Measurements from ENCODE around the gene FAM193B.

The FAM193B gene

DNA sequence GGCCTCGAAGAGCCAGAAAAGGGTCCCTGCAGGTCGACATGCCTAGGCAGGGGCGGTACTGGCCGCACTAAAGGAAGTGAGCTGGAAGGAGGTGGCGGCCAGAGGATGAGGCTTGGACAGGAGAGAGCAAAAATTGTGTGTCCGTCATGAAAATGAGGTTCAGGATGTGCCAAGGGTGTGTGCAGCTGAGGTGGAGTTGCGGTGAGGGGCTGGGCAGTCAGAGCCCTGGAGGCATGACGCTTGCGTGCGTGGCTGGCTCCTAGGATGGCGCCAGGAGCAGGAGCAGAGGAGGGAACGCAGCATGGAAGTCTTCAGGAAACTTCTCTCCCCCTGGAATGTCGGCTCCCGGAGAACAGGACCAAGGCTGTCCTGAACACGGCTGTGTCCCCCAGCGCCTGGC is 51.5 kb downstream of the FAM193B start:
- no peak for DNase-seq (ENCODE audit: low spot score)
- TF ChIP-seq, protein P1, sequence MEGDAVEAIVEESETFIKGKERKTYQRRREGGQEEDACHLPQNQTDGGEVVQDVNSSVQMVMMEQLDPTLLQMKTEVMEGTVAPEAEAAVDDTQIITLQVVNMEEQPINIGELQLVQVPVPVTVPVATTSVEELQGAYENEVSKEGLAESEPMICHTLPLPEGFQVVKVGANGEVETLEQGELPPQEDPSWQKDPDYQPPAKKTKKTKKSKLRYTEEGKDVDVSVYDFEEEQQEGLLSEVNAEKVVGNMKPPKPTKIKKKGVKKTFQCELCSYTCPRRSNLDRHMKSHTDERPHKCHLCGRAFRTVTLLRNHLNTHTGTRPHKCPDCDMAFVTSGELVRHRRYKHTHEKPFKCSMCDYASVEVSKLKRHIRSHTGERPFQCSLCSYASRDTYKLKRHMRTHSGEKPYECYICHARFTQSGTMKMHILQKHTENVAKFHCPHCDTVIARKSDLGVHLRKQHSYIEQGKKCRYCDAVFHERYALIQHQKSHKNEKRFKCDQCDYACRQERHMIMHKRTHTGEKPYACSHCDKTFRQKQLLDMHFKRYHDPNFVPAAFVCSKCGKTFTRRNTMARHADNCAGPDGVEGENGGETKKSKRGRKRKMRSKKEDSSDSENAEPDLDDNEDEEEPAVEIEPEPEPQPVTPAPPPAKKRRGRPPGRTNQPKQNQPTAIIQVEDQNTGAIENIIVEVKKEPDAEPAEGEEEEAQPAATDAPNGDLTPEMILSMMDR (IDR thresholded peaks at IDR 0.05; ENCODE audit: extremely low read depth, insufficient read depth, missing control alignments), result no peak
- in situ Hi-C loops (cut with MboI; ENCODE audit: low pct_unique_long_range_greater_than_20kb, low sequenced_read_pairs, unreplicated experiment), result no loop called here

DNA sequence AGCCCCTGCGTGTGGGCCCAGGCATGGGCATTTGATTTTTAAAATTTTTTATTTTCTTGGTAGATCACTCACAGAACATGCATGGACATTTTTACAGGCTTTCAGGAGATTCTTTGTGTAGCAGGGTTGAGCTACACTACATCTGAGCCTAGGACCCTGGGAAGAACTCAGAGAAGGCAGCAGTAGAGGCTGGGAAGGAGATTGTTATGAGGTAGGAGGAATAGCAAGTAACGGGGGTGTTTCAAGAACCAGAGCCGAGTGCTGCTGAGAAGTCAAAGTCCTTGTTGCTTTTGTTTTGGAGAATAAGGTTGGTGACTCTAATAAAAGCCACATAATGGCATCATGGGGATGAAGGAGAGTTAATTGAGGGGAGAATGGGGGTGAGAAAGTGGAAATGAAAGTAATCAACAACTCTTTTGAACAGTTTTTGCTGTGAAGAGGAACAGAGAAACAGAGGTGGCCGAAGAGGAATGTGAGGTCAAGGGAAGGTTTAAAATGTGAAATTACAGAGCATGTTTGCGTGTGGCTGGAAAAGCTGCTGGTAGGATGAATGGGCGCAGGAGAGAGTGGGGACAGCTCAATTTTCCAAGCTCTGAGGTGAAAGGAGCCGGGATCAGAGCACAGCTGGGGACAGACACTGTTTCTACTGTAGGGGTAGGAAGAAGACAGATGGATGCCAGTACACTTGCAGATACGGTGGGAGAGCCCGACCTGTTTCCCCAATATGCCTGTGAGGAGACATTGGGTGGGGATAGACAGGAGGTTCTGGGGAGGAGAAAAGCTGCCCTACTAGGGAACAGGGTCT is 52.3 kb downstream of the FAM193B start:
- TF ChIP-seq, protein P1 (IDR thresholded peaks at IDR 0.05; ENCODE audit: extremely low read depth, insufficient read depth, missing control alignments), result no peak
- in situ Hi-C loops (cut with MboI; ENCODE audit: low pct_unique_long_range_greater_than_20kb, low sequenced_read_pairs, unreplicated experiment), result no loop called here
- peak; percentile 77 for DNase-seq (ENCODE audit: low spot score)

- DNase-seq (ENCODE audit: low spot score), result peak; percentile 82
- in situ Hi-C loops (cut with MboI; ENCODE audit: low pct_unique_long_range_greater_than_20kb, low sequenced_read_pairs, unreplicated experiment), result no loop called here
- TF ChIP-seq, protein P1 (IDR thresholded peaks at IDR 0.05; ENCODE audit: extremely low read depth, insufficient read depth, missing control alignments), result peak; percentile 96
Observed at GRCh38 chr5:177500685-177501522, 53.5 kb downstream of the FAM193B start.

DNA sequence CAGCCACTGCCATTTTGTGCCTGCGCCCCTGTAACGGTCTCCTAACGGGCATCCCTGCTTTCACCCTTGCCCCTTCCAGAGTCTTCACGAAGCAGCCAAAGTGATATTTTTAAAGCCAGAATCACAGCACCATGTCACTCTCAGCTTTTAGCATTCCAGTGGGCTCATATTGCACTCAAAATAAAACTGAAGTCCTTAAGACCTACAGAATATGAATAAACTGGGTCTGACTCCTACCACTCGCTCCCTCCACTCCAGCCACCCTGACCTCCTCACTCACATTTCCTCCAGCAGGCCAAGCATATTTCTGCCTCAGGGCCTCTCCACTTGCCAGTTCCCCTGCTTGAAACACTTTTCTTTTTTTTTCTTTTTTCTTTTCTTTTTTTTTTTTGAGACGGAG is 54.5 kb downstream of the FAM193B start:
- in situ Hi-C loops (cut with MboI; ENCODE audit: low pct_unique_long_range_greater_than_20kb, low sequenced_read_pairs, unreplicated experiment), result no loop called here
- DNase-seq (ENCODE audit: low spot score), result no peak
- TF ChIP-seq, protein P1 (IDR thresholded peaks at IDR 0.05; ENCODE audit: extremely low read depth, insufficient read depth, missing control alignments), result no peak

DNA sequence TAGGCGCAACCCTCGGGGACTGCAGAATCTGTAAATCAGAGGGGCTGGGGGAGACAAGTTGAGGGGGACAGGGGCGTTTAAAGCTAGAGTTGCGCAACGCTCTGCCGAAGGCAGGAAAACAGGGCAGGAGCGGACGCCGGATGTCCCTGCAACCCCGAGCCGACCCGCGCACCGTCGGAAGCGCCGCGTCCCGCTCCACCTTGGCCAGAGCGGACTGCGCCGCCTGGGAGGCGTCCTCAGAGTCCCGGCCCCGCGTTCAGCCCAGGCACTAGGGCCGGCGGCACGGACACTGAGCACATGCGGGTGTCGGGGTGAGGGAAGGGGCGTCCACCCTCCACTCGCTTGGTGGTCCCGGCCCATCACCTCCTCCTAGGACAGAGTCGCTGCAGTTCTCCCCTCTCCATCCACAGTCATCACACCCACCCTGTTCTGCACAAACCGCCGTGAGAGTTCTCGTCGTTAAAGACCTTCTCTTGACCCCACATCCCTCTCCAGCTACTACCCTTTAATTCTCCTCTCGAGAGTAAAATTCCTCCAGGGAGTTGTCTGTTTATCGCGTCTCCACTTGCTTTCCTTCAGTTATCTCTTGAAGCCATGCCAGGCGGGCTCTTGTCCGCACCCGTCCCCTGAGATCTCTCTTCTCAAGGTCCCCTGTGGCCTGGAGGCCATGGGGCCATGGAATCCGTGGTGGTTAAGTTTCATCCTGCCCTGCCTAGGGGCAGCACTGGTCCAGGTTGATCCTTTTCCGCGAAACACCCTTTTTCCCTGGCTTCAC is 56.2 kb downstream of the FAM193B start:
- in situ Hi-C loops (cut with MboI; ENCODE audit: low pct_unique_long_range_greater_than_20kb, low sequenced_read_pairs, unreplicated experiment), result no loop called here
- TF ChIP-seq, protein P1 (IDR thresholded peaks at IDR 0.05; ENCODE audit: extremely low read depth, insufficient read depth, missing control alignments), result no peak
- DNase-seq (ENCODE audit: low spot score), result no peak
